PC-3 (cell line): ENCODE measurements around the gene SLC19A1.

Experiments used
- CTCF ChIP-seq: fragments of 300-600 bp; sonication (generic); conservative IDR thresholded peaks from 2 replicates; pipeline ENCODE4 v1.5.1; 2017; ENCODE audit warnings: antibody characterized with exemption, low read depth, mild to moderate bottlenecking, low read length
- EZH2 ChIP-seq: fragments of 300-600 bp; sonication (generic); IDR thresholded peaks from one replicate; pipeline ENCODE4 v1.6.1; 2017; ENCODE audit warnings: antibody characterized with exemption, mild to moderate bottlenecking, low read length; ENCODE audit not compliant: unreplicated experiment
- EZH2phosphoT487 ChIP-seq: fragments of 300-600 bp; sonication (generic); IDR thresholded peaks from 2 replicates; pipeline ENCODE4 v1.6.1; 2018; ENCODE audit warnings: mild to moderate bottlenecking, antibody characterized with exemption, low read length, borderline replicate concordance

DNA sequence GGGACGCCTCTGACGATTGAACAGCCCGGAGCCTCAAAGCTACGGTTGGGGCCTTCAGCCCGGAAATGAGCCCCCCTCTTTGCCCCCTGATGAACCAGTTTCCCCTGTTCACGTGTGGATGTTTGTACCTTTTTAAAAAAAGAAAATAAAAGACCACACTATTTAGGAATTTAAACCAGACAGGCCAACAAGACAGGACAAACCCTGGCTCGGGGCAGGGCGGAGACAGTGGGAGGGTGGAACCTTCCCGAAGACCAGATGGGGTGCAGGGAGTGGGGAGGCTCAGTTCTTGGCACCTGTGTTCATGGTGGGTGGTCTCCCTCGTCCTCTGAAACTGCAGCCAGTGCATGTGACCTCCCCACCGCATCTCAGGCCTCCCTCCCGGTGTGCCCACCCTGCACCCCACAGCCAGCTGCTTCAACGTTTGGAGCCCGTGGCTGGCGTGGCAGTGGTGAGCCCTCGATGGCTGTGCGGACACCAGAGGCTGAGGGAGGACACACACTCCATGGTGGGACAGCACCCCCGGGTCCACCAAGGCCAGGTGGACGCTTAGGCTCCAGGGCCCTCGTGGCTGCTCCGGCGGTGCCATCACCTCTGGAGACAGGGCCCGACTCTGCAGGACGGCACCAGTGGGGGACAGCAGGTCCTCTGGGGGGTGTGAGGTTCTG, 91.7 kb downstream of the SLC19A1 start:
- TF ChIP-seq CTCF (no peak), EZH2 (no peak), EZH2phosphoT487 (no peak)
